Cortex of kidney (tissue), 1 donor: ENCODE measurements around the gene AEN.

Source experiments
- DNase-seq: peaks from one replicate; lab custom pipeline; 2025; lab: John Stamatoyannopoulos, UW

AEN gene

DNA sequence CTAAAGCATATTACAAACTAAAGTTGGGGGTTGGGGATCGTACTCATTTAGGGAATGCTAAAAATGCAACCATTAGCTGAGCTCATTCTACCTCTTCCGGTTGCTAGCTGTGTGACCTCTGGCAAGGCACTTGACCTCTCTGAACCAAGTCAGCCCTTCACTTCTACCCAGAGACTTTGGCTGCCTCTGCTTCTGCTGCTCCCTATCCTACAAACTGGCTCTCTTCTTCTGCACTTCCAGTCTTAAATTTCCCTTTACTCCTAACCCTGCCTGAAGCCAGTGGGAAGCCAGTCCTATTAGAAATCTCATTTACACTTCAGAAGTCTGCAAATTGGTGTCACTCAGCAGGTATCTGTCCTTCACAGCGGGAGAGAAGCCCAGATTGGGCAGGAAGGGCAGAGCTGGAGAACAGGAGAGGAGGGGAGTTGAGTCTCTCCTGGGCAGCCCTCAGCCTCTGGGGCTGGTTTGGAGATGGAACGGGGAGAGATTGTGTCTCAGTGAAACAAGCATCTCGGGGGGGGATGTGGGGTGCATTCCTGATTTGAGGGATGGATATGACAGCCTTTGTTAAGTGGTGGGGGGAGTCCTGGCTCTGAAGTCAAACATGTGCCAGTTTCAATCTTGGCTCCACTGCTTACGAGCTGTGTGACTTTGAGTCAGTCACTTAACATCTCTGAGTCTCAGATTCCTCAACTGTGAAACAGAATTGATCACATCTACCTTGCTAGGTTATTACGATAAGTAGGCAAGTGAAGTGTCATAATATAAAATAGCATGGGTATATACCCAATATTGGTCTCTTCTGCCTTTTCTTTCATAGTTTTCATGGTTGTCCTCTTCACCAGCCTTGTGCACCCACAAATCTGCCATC is 7.8 kb upstream of the AEN start:
- no peak for DNase-seq

- no peak for DNase-seq
These were observed 5.6 kb upstream of the AEN start for GRCh38 chr15:88615303-88616107.

DNA sequence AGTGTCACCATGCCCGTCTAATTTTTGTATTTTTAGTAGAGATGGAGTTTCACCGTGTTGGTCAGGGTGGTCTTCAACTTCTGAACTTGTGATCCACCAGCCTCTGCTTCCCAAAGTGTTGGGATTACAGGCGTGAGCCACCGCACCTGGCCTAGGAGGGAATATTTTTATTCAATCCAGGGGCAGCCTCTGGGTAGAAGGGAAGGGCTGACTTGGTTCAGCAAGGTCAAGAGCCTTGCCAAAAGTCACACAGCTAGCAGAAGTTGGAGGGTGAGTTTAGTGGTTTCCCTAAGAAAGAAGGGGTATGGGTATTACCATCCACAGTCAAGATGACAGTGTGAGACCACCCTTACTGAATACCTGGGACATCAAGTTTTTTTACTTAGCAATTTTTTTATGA is 4.9 kb upstream of the AEN start:
- DNase-seq = no peak

DNA sequence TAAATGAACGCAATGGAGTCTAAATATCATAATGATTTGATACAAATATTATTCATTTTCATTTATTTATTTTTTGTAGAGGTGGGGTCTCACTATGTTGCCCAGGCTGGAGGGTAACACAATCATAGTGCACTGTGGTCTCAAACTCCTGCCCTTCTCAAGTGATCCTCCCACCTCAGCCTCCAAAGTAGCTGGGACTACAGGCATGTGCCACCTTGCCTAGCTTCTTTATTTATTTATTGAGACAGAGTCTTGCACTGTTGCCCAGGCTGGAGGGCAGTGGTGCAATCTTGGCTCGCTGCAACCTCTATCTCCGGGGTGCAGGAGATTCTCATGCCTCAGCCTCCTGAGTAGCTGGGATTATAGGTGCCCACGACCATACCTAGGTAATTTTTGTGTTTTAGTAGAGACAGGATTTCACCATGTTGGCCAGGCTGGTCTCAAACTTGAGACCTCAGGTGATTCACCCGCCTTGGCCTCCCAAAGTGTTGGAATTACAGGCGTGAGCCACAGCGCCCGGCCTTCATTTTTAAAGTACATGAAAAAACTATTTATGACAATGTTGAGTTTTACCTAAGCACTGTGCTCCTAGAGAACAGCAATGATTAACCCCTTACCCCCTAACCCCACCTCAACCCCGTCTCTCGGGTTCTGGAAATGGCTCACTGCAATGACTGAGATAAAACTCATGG is 4.0 kb upstream of the AEN start:
- no peak for DNase-seq

GRCh38 chr15:88617790-88618189 is 3.4 kb upstream of the AEN start:
- DNase-seq = no peak

- DNase-seq = no peak
These were observed 2.5 kb upstream of the AEN start for GRCh38 chr15:88618686-88619085.

DNA sequence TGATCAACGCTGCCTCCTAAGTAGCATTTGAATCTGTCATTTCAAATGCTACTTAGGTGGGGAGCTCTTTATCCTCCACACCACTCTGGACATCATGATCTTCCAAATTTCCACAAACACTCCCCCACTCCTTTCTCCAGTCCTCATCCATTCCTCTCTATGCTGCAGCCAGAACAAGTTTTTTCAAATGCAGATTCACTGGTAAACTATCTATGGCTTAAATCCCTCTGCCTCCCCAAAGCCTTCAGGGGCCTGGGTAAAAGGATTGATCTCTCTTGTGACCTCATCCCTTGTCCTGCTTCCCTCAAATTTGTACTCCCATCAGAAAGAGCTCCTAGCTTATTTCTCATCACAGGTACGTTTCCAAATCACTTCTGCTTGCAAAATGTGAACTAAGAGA is 1.3 kb upstream of the AEN start:
- no peak for DNase-seq

GRCh38 chr15:88621789-88622604 is 857 bp downstream of the AEN start:
- DNase-seq = no peak

DNA sequence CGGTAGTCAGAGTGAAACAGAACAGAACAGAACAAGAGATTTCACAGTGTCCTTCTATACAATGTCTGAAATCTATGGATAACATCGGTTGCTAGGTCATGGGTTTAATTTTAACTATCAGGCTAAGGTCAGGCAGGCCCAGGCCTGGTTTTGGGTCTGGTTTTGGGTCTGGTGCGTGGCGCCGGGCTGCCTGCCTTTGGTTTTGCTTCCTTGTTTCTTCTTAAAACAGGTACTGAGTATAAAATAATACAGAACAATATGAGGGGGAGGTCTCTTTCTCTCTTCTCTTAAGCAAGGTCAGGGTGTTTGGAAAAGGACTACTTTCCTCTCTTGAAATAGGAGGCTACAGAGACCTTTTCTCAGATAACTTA is 1.4 kb downstream of the AEN start:
- no peak for DNase-seq

DNA sequence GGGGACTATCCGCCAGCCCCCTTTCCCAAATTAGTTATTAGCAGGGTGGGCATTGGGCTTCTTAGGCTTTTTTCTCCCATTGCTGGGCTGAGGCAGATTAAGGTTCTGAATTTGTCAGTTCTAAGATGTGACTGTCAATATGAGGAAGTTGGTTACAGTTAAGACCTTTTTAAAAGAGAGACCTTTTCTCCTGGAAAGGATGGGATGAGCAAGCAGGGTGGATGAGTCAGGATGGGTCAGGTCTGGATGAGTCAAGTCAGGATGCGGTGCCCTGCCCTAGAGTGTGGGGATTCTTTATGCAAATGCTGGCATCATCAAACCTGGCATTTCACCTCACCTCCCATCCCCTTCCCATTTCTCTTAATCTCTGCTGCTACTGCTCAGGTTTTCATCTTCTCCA is 1.9 kb downstream of the AEN start:
- DNase-seq = no peak

GRCh38 chr15:88623632-88624031 is 2.5 kb downstream of the AEN start:
- DNase-seq = no peak

DNA sequence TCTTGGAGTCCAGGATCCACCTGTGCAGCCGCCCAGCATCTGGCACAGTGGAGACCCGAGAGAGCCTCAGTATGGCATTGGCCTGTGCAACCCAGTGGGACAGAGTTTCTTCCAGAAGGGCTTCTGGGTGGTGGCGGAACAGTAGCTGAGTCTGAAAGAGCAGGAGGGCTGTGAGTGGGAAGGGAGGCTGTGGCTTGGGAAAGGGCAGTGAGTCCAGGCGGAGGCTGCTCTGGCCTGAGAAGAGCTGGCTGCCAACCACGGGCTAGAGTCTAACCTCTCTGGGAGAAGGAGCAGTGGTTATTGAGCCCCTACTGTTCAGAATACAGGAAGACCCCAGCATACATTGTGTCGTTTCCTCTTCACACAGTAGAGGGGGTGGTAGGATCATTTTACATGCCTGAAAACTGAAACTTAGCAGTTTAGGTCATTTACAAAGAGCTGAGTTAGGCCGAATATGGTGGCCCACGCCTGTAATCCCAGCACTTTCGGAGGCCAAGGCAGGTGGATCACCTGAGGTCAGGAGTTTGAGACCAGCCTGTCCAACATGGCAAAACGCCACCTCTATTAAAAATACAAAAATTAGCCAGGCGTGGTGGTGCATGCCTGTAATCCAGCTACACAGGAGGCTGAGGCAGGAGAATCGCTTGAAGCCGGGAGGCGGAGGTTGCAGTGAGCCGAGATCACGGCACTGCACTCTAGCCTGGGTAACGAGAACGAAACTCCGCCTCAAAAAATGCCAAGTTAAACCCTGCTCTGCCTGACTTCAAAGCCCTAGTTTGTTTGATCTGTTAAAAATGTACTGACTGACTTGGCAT is 3.2 kb downstream of the AEN start:
- no peak for DNase-seq

DNA sequence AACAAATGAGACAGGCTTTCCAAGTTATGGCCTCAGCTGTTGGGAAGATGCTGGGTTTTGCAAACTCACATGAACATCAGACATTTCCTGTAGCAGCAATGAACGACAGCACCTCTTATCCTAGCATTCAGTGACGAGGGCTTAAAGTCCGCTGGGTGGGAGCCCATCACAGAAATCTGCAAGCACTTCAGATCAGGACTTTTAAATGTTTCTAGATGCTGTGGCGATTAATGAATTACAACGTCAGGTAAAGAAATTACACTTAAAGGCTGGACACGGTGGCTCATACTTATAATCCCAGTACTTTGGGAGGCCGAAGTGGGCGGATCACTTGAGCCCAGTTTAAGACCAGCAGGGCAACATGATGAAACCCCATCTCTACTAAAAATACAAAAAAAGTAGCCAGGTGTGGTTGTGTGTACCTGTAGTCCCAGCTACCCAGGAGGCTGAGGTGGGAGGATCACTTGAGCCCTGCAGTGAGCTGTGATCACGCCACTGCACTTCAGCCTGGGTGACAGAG is 3.9 kb downstream of the AEN start:
- no peak for DNase-seq

- no peak for DNase-seq
These were observed 5.0 kb downstream of the AEN start for GRCh38 chr15:88625943-88626741.

DNA sequence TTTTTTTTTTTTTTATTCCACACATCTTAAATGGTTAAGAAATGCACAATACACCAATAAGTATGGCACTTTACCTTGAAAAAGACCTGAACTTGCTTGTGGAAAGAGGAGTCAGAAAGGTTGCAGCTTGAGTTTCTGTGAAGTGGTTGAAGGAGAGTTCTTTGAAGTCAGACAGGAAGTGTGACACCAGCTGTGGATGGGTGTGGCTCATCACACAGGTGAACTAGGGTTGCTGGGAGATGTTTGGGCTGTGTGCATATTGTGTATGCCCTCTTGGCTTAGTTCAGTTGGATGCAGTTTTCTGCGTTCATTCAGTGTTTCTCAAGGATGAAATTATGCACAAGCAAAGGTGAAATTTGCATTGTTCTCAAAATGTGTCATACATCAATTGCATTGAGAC is 6.3 kb downstream of the AEN start:
- no peak for DNase-seq

DNA sequence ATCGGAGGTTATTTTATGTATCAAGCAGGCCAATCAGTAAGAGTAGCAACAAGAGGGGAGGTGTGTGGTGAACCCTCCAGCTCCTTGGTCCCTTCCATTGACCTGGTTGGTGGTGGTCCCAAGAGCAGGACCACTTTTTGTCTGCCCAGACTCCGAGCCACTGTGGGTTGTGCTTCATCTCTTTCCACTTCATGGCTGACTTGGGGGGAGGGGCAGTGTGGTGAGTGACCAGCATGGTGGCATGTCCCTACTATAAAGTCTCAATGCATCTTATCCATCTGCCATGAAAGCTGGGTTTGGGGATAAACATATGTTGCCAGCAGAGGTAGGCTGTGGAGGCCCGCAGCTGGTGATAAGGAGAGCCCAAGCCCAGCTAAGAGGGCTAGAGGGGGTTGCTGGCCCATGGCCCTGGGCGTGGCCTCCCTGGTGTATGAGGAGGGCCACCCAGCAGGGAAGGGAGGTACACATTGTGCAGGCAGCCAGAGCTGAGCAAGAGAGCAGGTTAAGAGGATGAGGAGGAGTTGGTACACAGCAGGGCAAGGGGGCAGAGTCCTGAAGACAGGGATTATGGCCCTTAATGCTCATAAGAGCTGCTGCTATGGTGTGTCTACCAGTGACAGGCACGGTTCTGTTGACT is 7.0 kb downstream of the AEN start:
- DNase-seq = no peak

GRCh38 chr15:88629071-88629470 is 7.9 kb downstream of the AEN start:
- DNase-seq = no peak

- DNase-seq = no peak
These were observed 9.1 kb downstream of the AEN start for GRCh38 chr15:88630141-88630721.
